ENCODE results near the gene C2CD4C. TPM values are rescaled to one million over a fixed set of nuclear protein-coding genes. Genes with fewer than 3 reads are reported as not detected.

The C2CD4C gene
- total and polyA plus RNA-seq, 2 experiments from 2014 or later = 2.1 to 12.5 TPM

DNA sequence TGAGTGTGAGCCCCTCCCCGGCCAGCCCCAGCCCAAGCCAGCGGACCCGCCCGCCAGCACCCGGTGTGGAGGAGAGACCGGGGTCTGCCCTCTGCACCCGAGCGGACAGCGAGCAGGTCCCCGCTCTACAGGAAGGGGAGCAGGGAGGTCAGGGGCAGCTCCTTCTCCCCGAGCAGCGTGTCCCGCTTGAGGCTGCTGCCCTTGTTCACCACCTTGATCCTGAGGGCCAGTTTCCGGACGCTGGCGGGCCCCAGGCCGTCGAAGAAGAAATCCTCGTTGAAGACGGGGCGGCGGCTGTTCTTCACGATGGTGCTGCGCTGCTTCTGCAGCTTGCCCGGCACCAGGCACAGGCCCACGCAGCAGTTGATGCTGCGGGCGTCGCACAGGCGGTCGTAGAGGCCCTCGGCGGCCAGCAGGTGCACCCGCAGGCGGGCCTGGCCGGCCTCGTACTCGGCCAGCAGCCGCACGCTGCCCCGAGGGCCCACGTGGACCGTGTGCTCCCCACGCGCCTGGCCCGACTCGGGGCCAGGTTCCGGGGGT, 1.9 kb downstream of the C2CD4C start:
- peaks cover 12% of the 10 kb centered on the region for H3K27me3 ChIP-seq (ENCODE audit: insufficient read depth)
- Mint-ChIP-seq H3K36me3 (ENCODE audit: low read depth) (peaks cover 3% of the 10 kb centered on the region; the same call in 1 of the 3 replicates), H3K27me3 (ENCODE audit: insufficient read depth, low read depth, poor library complexity) (peaks cover 11% of the 10 kb centered on the region), H3K4me3 (no peak overlapping the region), H3K4me1 (peaks cover 8% of the 10 kb centered on the region; the same call in 2 of the 3 replicates), H3K27ac (no peak overlapping the region), H3K9me3 (peaks cover 15% of the 10 kb centered on the region; the same call in 2 of the 3 replicates)
- H3K4me3 ChIP-seq = no peak overlapping the region
- 0 out of 2 replicates have a peak, but pooled peaks cover 3% of the 10 kb centered on the region for H3F3A ChIP-seq (replicated peaks; ENCODE audit: low read depth)
- no peaks in the 10 kb centered on the region for H3K9me2 ChIP-seq (ENCODE audit: insufficient read depth)
- no peak overlapping the region for H2AFZ ChIP-seq
- H4K20me1 ChIP-seq (replicated peaks; ENCODE audit: insufficient read depth) = no peaks in the 10 kb centered on the region
- H3K4me2 ChIP-seq = no peak overlapping the region
- H3K79me2 ChIP-seq (replicated peaks; ENCODE audit: insufficient read depth) = no peaks in the 10 kb centered on the region
- H3K4me1 ChIP-seq (ENCODE audit: insufficient read depth) = peaks cover 3% of the 10 kb centered on the region; the same call in 1 of the 2 replicates
- TF ChIP-seq EZH2 (IDR thresholded peaks at IDR 0.05; ENCODE audit: low read depth, unreplicated experiment) = no peak
- no peak for TF ChIP-seq ZNF331 (CRISPR knock-in tag; IDR thresholded peaks at IDR 0.05; ENCODE audit: low read depth)
- TF ChIP-seq, protein P1, sequence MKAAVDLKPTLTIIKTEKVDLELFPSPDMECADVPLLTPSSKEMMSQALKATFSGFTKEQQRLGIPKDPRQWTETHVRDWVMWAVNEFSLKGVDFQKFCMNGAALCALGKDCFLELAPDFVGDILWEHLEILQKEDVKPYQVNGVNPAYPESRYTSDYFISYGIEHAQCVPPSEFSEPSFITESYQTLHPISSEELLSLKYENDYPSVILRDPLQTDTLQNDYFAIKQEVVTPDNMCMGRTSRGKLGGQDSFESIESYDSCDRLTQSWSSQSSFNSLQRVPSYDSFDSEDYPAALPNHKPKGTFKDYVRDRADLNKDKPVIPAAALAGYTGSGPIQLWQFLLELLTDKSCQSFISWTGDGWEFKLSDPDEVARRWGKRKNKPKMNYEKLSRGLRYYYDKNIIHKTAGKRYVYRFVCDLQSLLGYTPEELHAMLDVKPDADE (IDR thresholded peaks at IDR 0.05) = no peak
- no peak for TF ChIP-seq NANOG (IDR thresholded peaks at IDR 0.05; ENCODE audit: borderline replicate concordance)
- TF ChIP-seq JUNB (IDR thresholded peaks at IDR 0.05; ENCODE audit: unreplicated experiment) = no peak
- TF ChIP-seq STAT1 (IDR thresholded peaks at IDR 0.05; ENCODE audit: unreplicated experiment) = no peak
- TF ChIP-seq EZH2phosphoT487 (IDR thresholded peaks at IDR 0.05; ENCODE audit: unreplicated experiment) = no peak
- TF ChIP-seq REST (IDR thresholded peaks at IDR 0.05; ENCODE audit: unreplicated experiment) = no peak
- no peak for TF ChIP-seq ZNF114 (CRISPR knock-in tag; IDR thresholded peaks at IDR 0.05)
- TF ChIP-seq CTCF (conservative IDR thresholded peaks at IDR 0.05; ENCODE audit: low read depth in 2 of 2) = no peak
- TF ChIP-seq, protein P2, sequence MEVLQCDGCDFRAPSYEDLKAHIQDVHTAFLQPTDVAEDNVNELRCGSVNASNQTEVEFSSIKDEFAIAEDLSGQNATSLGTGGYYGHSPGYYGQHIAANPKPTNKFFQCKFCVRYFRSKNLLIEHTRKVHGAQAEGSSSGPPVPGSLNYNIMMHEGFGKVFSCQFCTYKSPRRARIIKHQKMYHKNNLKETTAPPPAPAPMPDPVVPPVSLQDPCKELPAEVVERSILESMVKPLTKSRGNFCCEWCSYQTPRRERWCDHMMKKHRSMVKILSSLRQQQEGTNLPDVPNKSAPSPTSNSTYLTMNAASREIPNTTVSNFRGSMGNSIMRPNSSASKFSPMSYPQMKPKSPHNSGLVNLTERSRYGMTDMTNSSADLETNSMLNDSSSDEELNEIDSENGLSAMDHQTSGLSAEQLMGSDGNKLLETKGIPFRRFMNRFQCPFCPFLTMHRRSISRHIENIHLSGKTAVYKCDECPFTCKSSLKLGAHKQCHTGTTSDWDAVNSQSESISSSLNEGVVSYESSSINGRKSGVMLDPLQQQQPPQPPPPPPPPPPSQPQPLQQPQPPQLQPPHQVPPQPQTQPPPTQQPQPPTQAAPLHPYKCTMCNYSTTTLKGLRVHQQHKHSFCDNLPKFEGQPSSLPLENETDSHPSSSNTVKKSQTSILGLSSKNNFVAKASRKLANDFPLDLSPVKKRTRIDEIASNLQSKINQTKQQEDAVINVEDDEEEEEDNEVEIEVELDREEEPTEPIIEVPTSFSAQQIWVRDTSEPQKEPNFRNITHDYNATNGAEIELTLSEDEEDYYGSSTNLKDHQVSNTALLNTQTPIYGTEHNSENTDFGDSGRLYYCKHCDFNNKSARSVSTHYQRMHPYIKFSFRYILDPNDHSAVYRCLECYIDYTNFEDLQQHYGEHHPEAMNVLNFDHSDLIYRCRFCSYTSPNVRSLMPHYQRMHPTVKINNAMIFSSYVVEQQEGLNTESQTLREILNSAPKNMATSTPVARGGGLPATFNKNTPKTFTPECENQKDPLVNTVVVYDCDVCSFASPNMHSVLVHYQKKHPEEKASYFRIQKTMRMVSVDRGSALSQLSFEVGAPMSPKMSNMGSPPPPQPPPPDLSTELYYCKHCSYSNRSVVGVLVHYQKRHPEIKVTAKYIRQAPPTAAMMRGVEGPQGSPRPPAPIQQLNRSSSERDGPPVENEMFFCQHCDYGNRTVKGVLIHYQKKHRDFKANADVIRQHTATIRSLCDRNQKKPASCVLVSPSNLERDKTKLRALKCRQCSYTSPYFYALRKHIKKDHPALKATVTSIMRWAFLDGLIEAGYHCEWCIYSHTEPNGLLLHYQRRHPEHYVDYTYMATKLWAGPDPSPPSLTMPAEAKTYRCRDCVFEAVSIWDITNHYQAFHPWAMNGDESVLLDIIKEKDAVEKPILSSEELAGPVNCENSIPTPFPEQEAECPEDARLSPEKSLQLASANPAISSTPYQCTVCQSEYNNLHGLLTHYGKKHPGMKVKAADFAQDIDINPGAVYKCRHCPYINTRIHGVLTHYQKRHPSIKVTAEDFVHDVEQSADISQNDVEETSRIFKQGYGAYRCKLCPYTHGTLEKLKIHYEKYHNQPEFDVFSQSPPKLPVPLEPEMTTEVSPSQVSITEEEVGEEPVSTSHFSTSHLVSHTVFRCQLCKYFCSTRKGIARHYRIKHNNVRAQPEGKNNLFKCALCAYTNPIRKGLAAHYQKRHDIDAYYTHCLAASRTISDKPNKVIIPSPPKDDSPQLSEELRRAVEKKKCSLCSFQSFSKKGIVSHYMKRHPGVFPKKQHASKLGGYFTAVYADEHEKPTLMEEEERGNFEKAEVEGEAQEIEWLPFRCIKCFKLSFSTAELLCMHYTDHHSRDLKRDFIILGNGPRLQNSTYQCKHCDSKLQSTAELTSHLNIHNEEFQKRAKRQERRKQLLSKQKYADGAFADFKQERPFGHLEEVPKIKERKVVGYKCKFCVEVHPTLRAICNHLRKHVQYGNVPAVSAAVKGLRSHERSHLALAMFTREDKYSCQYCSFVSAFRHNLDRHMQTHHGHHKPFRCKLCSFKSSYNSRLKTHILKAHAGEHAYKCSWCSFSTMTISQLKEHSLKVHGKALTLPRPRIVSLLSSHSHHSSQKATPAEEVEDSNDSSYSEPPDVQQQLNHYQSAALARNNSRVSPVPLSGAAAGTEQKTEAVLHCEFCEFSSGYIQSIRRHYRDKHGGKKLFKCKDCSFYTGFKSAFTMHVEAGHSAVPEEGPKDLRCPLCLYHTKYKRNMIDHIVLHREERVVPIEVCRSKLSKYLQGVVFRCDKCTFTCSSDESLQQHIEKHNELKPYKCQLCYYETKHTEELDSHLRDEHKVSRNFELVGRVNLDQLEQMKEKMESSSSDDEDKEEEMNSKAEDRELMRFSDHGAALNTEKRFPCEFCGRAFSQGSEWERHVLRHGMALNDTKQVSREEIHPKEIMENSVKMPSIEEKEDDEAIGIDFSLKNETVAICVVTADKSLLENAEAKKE (CRISPR knock-in tag; IDR thresholded peaks at IDR 0.05) = no peak
- TF ChIP-seq POLR2AphosphoS5 (IDR thresholded peaks at IDR 0.05; ENCODE audit: low read depth) = no peak
- no peak for TF ChIP-seq CREB1 (CRISPR knock-in tag; IDR thresholded peaks at IDR 0.05; ENCODE audit: low read depth)
- DNase-seq (ENCODE audit: low spot score) = no peak
- no peak overlapping the region for H3K27ac ChIP-seq (ENCODE audit: low read depth)
- H3K36me3 ChIP-seq (ENCODE audit: insufficient read depth) = no peaks in the 10 kb centered on the region
- peak; percentile 3; the same call in 2 of the 3 replicates for ATAC-seq
